ENCODE measurements around the gene SUSD4.
"Not testable (repeated sequence)": the region's sequence is repeated elsewhere in the genome, so short reads cannot be mapped to it uniquely, and the experiment has no call there.

SUSD4 gene

DNA sequence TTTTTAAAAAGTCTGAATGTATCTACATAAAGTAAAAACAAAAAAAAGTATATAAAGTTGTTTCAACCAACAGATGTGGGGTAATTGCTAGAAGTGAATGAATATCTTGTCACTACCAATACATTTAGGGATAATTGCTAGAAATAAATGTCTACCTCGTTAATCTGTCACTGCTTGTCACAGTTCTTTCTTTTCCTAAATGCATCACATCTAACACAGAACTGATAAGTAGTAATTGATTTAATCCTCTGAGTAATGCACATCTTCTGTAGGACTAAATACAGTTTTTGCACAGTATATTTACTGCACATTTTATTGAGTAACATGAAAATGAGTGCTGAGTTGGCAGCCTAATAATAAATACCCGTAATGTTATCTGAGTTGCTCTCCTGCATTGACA is 72.2 kb downstream of the SUSD4 start:
- DNase-seq (ENCODE audit: low read depth, low spot score) = no peak

DNA sequence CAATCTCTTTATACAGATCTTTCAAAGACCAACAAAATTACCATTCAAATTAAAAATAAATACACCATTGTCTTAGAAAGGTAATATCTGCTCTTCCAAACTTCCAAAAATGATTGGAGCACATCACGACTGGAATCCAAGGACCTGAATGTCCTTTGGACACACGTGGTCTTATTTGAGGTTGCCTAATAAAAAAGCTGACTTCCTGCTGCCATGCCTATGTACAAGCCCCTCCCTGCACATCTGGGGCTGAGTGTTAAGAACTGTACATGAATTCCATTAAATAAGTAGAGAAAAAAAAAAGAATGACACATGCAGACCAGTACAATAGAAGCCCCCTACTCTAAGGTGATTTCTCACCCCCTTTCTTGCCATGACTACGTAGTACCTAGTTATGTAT is 73.6 kb downstream of the SUSD4 start:
- DNase-seq (ENCODE audit: low read depth, low spot score) = no peak

DNA sequence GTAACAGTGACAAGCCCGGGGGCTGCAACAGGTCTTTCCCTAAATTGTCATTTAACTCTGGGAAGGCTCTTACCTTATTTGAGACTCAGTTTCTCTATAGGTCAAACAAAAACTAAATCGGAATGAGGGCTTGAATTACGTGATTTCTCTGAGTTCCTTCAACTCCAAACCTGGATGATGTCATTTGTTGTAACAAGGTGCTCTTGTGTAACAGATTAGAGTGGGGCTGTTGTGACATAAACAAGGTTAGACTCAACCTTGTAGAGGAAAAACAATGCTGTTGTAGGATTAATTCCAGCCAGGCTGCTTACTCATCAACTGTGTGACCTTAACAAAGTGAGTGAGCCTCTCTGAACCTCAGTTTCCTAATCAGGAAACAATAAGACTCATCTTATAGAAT is 74.4 kb downstream of the SUSD4 start:
- DNase-seq (ENCODE audit: low read depth, low spot score) = no peak

DNA sequence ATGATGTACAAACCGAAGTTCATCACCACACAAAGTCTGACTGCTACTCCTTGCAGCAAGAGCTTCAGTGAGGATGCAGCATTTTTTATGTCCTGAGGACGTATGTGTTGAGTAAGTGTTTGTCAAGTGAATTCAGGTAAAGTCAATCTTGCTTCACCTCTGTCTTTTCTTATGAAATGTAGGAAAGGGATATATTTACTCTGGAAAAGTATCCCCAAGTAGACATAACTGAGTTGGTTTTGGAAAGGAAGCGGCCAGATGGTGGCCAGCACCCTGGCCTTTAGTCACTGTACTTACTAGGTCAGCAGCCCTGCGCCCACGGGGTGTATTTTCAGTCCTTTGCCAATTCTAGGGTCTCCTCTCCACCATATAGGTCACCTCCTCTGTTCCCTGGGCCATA is 75.2 kb downstream of the SUSD4 start:
- DNase-seq (ENCODE audit: low read depth, low spot score) = no peak

DNA sequence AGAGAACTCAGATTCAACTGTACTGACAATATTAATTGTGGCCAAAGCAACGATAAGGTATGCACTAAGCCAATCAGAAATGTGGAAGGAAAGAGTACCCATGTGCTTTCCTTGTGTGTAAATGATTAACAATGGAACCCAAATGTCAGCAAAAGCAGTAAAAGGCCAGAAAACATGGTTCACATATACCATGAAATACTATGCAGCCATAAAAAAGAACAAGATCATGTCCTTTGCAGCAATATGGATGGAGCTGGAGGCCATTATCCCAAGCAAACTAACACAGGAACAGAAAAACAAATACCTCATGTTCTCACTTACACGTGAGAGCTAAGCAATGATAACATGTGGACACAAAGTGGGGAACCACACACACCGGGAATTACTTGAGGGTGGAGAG is 78.5 kb downstream of the SUSD4 start:
- no peak for DNase-seq (ENCODE audit: low read depth, low spot score)

DNA sequence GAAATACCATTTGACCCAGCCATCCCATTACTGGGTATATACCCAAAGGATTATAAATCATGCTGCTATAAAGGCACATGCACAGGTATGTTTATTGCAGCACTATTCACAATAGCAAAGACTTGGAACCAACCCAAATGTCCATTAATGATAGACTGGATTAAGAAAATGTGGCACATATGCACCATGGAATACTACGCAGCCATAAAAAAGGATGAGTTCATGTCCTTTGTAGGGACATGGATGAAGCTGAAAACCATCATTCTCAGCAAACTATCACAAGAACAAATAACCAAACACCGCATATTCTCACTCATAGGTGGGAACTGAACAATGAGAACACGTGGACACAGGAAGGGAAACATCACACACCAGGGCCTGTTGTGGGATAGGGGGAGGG is 80.3 kb downstream of the SUSD4 start:
- DNase-seq (ENCODE audit: low read depth, low spot score) = not testable (repeated sequence)

DNA sequence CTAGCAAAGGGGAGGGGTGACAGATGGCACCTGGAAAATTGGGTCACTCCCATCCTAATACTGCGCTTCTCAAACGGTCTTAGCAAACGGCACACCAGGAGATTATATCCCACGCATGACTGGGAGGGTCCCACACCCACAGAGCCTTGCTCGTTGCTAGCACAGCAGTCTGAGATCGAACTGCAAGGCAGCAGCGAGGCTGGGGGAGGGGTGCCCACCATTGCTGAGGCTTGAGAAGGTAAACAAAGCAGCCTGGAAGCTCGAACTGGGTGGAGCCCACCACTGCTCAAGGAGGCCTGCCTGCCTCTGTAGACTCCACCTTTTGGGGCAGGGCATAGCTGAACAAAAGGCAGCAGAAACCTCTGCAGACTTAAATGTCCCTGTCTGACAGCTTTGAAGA is 85.7 kb downstream of the SUSD4 start:
- not testable (repeated sequence) for DNase-seq (ENCODE audit: low read depth, low spot score)

DNA sequence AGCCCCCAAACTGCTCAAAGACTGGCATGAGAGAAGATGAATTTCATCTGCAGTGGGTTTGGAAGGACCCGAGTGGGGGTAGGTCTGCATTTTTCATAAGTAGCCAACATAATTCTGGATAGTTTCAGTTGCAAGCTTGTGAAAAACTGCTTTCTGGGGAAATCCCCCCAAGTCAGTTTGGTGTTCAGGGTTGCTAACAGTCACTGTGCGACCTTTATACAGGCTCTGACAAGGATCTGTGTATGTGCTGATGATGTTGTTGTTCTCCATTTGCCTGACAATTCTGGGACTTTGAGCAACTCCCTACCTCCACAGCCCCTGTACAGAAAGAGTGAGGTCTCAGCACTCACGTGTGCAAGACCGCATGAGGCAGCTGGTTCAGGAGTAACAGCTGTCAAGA is 87.9 kb downstream of the SUSD4 start:
- DNase-seq (ENCODE audit: low read depth, low spot score) = no peak

DNA sequence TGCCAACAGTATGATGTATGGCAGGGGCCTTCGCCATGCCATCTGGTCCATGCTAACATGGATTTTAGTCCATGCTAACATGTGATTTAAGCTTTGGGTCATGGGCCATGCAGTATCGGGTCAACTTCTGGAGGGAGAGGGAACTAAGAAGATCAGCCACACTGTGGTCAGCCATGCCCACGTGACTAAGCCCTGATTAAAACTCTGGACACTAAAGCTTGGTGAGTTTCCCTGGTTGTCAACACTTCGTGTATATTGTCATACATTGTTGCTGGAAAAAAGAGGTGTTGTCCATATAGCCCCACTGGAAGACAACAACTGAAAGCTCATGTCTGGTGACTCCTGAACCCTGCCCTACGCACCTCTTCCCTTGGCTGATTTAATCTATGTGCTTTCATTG is 90.5 kb downstream of the SUSD4 start:
- no peak for DNase-seq (ENCODE audit: low read depth, low spot score)

DNA sequence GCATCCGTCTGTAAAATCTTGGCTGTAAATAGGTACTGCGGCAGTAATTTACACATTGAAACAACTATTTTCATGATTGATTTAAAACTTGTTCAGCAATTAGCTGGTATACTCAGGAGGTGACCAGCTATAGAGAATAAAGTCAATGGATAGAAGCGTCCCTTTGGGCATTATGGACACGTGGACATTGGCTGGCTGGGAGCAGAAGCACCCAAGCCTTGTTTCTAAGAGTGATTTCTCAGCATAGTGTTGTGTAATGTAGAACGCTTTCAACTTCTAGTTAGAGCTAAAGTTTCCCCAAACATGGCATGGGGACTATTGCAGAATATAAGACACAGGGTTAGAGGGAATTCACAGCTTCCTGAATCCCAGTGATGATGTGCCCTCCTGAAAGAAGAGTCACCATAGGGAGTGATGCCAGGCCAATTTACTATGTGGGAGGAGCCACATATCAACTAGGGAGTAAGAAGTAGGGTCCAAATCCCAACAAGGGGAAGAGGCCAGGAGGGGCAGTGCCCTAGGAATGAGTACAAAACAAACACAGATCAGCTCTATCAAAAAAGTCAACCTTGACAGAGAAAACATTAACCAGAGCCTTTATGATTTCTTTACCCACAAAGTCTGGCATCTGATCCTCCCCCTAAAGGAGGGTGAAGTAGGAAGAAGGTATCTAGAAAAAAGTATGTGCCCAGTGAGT is 92.7 kb downstream of the SUSD4 start:
- no peak for DNase-seq (ENCODE audit: low read depth, low spot score)

DNA sequence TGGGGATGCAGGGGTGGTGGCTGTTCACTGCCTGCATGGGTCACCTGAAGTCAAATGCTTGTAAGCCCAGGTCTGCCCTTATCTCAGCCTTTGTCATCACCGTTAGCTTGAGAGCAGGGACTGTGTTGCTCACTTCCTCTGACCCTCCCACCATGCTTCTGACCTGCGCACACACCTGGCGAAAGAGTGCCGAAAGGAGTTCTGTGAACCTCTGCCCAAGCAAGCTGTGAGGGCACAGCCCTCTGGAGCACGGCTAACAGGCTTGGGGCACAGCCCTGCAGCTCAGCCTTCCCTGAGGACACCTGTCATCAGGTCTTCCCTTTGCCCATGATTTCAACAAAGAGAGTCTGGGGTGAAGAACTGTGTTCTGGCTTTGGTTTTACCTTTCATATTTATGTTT is 93.8 kb downstream of the SUSD4 start:
- no peak for DNase-seq (ENCODE audit: low read depth, low spot score)

DNA sequence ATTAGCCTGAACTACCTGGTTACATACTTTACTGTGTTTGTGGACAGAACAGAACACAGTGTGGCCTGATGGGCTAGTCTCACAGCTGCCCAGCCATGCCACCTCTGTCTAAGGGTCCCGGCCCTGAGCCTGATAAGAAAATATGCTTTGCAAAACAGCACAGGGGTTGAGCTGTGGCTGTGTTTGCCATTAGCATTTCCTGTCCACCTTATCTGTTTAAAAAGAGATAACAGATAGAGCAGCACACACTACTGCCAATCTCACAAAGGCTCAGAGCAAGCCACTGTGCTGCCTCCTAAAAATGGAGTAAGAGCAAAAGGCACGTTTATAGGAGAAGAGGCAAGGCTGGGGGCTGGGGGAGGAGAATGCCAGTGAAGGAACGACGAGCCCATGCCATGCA is 95.0 kb downstream of the SUSD4 start:
- no peak for DNase-seq (ENCODE audit: low read depth, low spot score)

DNA sequence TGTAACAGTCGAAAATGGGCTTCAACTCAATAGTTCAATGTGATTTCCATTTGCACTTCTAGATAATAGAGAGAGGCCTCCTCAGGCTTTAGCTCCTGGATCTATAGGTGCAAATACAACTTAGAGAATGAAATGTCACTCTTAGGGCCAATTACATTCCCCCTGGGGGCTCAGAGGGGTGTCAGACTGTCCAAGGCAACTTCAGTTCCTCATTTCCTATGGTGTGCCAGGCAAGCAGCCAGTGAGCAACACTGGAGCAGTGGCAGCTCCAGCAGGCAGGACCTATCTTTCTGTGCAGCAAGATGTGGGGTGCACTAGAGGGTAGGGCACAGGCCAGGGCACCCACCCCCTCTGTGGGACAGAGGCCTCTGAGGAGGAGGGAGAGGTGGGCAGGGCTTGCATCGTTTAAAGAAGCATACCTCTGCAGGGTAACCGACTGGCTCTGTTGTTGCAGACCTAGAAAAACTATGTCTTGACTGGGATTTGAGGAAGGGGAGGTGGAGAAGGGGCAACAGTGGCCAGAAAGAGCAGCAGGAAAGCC is 97.3 kb downstream of the SUSD4 start:
- DNase-seq (ENCODE audit: low read depth, low spot score) = no peak

DNA sequence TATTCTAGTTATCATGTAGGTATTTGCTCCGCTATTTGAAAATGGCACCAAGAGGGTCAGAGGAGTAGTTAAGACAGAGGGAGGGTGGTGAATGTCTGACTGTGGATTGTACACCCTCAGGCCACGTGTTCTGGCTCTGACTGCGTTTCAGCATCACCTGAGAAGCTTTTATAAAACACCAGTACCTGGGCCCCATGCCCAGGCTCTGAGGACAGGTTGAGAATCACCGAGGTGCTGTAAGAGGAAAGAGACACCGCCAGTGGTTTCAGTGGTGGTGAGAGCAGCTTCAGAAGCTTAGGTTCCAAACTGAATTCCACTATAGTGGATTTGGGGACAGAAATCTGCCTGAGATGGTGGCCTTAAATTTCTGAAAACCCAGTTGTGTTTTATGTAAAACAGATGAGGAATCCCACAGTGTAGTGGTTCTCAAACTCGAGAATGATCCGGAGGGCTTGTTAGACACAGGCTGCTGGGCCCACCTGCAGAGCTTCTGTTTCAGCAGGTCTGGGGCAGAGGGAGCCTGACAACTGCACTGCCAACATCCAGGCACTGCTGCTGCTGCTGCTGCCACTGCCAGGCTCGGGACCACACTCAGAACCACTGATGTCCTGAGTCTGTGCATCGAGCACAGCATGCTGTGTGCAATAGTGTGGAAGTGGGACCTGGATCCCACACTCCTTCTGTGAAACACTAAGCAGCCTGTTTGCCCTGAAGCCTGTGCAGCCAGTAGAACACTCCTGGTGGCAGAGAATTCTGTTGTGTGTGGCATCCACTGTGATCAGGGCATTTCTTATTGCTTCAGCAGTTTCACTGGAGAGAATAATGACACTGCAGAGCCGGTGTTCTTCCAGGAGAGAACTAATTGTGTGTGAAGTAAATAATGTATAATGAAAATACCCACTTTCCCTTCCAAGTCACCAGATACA is 98.7 kb downstream of the SUSD4 start:
- no peak for DNase-seq (ENCODE audit: low read depth, low spot score)

DNA sequence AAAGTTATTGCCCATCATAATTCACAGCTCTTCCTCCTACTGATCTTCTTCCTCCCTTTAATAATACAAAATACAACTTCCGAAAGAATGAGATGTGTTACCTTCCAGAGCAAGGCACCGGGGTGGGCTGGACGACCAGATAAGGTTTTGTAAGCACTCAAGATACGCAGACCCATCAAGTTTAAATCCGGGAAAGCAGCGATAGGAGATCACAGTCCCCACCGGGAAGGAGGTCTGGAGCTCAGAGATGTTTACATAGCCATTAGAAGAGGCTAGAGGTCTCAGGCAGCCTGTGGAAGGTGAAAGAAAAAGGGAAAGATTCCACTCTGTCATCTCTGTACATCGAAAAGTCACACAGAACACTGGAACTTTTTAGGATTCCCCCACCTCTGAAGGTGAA is 99.4 kb downstream of the SUSD4 start:
- no peak for DNase-seq (ENCODE audit: low read depth, low spot score)

DNA sequence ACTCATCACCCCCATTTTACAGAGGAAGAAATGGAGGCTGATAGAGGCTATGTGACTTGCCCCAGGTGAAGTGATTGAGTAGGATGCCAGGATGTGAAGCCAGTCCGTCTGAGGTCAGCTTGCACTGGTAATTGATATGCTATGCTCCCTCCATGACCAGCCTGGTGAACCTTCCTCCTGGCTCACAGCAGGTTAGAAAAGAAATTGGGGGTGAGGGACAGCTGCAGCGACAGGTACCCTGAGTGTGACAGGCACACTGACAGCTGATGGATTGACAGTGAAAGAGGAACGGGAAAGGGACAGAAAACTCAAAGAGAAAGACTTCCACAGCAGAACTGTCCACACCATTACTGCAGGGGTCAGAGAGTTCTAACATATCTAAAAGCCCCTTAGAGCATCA is 102.1 kb downstream of the SUSD4 start:
- no peak for DNase-seq (ENCODE audit: low read depth, low spot score)

DNA sequence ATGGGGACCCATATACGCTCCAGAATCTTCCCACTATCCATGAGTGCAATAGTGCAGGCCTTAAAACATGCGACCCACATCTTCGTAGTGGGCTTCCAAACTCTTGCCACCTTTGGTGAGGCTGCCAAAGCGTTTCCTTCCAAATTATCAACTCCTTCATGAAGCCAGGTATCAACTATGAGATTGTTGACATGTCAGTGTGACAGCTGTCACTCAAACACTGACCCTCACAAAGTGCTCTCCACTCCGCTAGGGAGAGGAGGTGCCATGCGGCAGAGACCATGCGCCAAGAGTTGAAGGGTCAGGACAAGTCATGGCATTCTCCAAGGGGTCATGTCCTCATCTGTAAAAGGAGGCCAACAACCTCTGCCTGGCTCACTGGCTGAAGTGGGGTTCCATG is 103.3 kb downstream of the SUSD4 start:
- no peak for DNase-seq (ENCODE audit: low read depth, low spot score)

DNA sequence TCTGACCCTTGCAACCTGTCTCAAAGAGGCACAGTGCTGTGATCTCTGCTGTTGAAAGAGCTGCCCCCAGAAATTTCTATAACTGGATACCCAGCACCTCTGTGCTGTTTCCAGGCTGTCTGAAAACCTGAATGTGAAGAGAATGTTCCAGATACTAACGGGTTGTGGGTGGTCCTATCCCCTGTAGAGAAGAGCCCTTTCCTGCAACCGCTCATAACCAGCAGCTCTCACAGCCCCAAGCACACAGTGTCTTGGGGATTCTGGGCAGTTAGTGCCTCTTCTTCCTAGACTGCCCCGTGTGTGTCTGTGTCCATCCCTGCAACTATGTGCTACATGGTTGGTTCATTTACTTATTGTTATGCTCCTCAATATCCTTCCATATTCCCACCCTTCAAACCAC is 104.5 kb downstream of the SUSD4 start:
- DNase-seq (ENCODE audit: low read depth, low spot score) = no peak

DNA sequence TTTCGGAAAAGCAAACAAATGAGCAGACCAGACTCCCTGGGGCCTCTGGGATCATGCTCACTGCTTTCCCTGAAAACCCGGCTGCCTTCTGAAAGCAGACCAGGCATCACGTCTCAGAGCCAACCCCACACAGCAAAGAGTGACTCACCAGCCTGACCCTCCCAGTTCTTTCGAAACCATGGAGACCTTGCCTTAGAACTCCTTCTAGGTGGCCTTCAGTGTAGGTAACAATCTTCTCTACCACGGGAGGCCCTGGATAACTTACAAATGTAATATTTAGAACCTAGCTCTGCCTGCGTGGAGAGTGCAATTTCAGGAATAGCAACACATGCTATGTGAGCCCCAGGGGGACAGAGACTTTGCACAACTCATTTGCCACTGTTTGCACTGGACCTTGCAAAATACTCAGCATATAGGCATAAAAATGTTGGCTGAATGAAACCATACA is 105.2 kb downstream of the SUSD4 start:
- no peak for DNase-seq (ENCODE audit: low read depth, low spot score)

DNA sequence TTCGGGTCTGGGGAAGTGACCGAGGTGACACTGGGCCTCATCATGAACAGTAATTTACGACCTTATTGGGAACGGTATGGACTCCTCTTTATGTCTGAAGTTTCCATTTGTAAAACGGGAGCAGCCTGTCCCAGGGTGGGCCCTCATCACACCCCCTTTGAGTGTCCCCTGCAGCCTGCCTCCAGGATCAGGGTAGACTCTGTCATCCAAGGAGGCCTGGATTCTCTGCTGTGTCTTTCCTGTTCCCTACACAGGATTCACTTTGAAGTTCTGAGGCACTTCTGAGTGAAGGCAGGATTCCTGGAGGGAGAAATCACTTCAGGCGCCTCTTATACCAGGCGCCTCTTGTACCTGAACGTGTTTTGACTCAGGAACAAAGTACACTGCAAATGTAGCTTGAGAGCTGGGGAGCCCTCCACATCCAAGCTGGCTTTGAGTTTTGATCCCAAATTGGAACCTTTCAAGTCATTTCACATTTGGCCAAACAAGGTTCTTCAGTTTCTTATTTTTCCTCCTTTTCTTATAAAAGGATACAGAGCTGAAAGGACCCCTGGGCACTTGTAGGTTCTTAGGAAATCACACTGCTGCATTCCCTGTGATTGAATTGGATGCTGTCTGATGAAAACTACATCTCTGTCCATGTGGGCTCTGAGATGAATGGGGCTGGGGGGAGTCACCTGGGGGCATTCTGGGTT is 106.0 kb downstream of the SUSD4 start:
- DNase-seq (ENCODE audit: low read depth, low spot score) = no peak

DNA sequence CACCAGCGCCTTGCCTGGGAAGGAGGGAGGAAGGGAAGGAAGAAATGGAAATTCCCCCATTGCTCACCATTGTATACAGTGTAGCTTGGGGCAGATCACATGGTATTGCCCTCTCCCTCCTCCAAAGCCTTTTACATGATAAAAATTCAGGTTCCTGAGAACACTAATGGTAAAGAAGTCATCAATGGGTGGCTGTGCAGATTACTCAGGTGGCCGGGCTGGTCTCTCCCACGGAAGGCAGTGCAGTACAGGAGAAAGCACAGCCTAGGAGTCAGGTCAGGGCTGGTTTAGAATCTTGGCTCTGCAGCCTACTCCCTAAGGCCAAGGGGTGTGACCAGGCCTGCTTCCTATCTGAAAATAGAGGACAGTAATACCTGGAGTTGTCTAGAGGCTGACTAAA is 107.9 kb downstream of the SUSD4 start:
- no peak for DNase-seq (ENCODE audit: low read depth, low spot score)

DNA sequence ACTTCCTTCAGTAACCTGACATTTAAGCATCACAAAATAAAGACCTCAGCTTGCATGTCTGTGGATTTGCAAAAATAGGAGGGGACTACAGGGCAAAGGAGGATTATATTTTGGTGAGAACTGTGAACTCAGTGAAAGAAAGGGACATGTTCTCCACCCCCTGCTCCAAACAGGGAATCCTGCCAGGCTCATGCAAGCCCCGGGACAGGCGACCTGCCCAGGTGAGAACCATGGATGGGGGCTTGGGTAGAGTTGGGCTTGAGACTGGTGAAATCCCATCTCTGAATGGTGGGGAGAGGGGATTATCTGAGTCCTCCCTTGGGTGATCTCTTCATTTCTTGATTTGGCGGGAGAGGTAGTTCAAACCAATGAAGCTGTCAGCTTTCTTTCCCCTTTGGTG is 110.1 kb downstream of the SUSD4 start:
- no peak for DNase-seq (ENCODE audit: low read depth, low spot score)

Data from activated CD4-positive, CD25-positive, alpha-beta regulatory T cell treated with anti-CD3 and anti-CD28 coated beads, Interleukin-2, amount 50 U/mL, for 16 hours (primary cell).